H1 (cell line): Measurements from ENCODE around the gene HNRNPA1. TPM values are rescaled to one million over a fixed set of nuclear protein-coding genes. Genes with fewer than 3 reads are reported as not detected.

Experiments used
- CTCF ChIA-PET: fragments of 300-600 bp; sonication (Branson Sonifier 250); formaldehyde crosslinking; loops from one replicate; lab custom pipeline; 2021; ENCODE audit not compliant: partially characterized antibody; lab: Charles Lee
- POLR2A ChIA-PET: fragments of 300-600 bp; sonication (Branson Sonifier 250); formaldehyde crosslinking; loops from one replicate; lab custom pipeline; 2021; ENCODE audit warnings: inconsistent platforms; ENCODE audit not compliant: partially characterized antibody; lab: Charles Lee
- DNase-seq, 2 experiments: peaks; one replicate each; pipeline versions ENCODE4 v3.0.0 to v3.0.0-alpha.2; 2010 to 2022; ENCODE audit warnings: low spot score in 2 of 2, low read depth in 1 of 2, mixed read lengths in 1 of 2
- FAIRE-seq: peaks from 2 replicates; lab custom pipeline; 2011; peaks lifted over from hg19 to GRCh38; lab: Jason Lieb, UNC
- H2AFZ ChIP-seq: 2 replicates; pipeline ENCODE4 v1.8.1; 2012; ENCODE audit warnings: low read length, inconsistent platforms
- H2AK5ac ChIP-seq: 2 replicates; pipeline ENCODE4 v1.6.1; 2013; ENCODE audit warnings: low read depth, low read length
- H2BK120ac ChIP-seq: replicated peaks from 2 replicates; pipeline ENCODE3; 2013; ENCODE audit warnings: low read depth, low read length, inconsistent platforms
- H2BK12ac ChIP-seq: 2 replicates; pipeline ENCODE4 v1.6.1; 2013; ENCODE audit warnings: low read depth, low read length
- H2BK15ac ChIP-seq: 2 replicates; pipeline ENCODE4 v1.6.1; 2013; ENCODE audit warnings: low read length
- H2BK20ac ChIP-seq: 2 replicates; pipeline ENCODE4 v1.6.1; 2013; ENCODE audit warnings: low read length
- H2BK5ac ChIP-seq: 2 replicates; pipeline ENCODE4 v1.6.1; 2013; ENCODE audit warnings: low read depth, low read length
- H3K14ac ChIP-seq: 2 replicates; pipeline ENCODE4 v1.6.1; 2013; ENCODE audit warnings: inconsistent platforms; ENCODE audit not compliant: insufficient read length
- H3K18ac ChIP-seq: 2 replicates; pipeline ENCODE4 v1.6.1; 2013; ENCODE audit warnings: low read length; ENCODE audit errors: extremely low read depth
- H3K23ac ChIP-seq: 2 replicates; pipeline ENCODE4 v1.6.1; 2013; ENCODE audit warnings: inconsistent platforms; ENCODE audit not compliant: insufficient read length
- H3K23me2 ChIP-seq: 2 replicates; pipeline ENCODE4 v1.6.1; 2013; ENCODE audit warnings: low read depth, low read length
- H3K27ac ChIP-seq: 2 replicates; pipeline ENCODE4 v1.6.1; 2011; ENCODE audit warnings: low read depth, low read length, inconsistent platforms
- H3K27me3 ChIP-seq, 4 experiments: replicated peaks in 1 of 4; 1 replicate in 1 of 4; 2 replicates in 3 of 4; pipeline versions ENCODE4 v1.6.1 to v1.8.1; 2011 to 2013; ENCODE audit warnings: low read length in 3 of 4, mild to moderate bottlenecking in 3 of 4, inconsistent platforms in 2 of 4, mixed read lengths in 2 of 4, moderate library complexity in 1 of 4; ENCODE audit not compliant: control insufficient read depth in 3 of 4, insufficient read depth in 3 of 4; ENCODE audit errors: extremely low read depth in 1 of 4
- H3K36me3 ChIP-seq, 4 experiments: 2 replicates each; pipeline versions ENCODE4 v1.6.1 to v1.8.1; 2011 to 2013; ENCODE audit warnings: mild to moderate bottlenecking in 4 of 4, low read length in 3 of 4, moderate library complexity in 2 of 4, control low read depth in 1 of 4, inconsistent platforms in 1 of 4; ENCODE audit not compliant: insufficient read depth in 4 of 4, control insufficient read depth in 2 of 4
- H3K4ac ChIP-seq: replicated peaks from 2 replicates; pipeline ENCODE3; 2013; ENCODE audit warnings: low read length, low read depth, mixed read lengths, inconsistent platforms; ENCODE audit not compliant: insufficient read length
- H3K4me1 ChIP-seq, 4 experiments: replicated peaks in 1 of 4; 1 replicate in 1 of 4; 2 replicates in 3 of 4; pipeline versions ENCODE4 v1.6.1 to v1.8.1; 2011 to 2013; ENCODE audit warnings: low read length in 3 of 4, inconsistent platforms in 2 of 4, mixed read lengths in 1 of 4; ENCODE audit not compliant: insufficient read depth in 4 of 4, control insufficient read depth in 3 of 4
- H3K4me2 ChIP-seq, 2 experiments: 2 replicates each; pipeline versions ENCODE4 v1.6.1 to v1.8.1; 2011 to 2013; ENCODE audit warnings: low read depth in 2 of 2, low read length in 2 of 2, control low read depth in 1 of 2, inconsistent platforms in 1 of 2, mild to moderate bottlenecking in 1 of 2; ENCODE audit not compliant: insufficient read depth in 1 of 2
- H3K4me3 ChIP-seq, 4 experiments: fragments of 200-600, 300-600 bp in 1 of 4; sonication (generic), shearing (Covaris generic), sonication (Bioruptor Twin) in 1 of 4; 2 replicates each; pipeline versions ENCODE4 v1.5.1 to v1.8.1; 2011 to 2016; ENCODE audit warnings: low read length in 4 of 4, low read depth in 3 of 4, control low read depth in 2 of 4, inconsistent platforms in 2 of 4, mild to moderate bottlenecking in 2 of 4, mixed read lengths in 1 of 4, moderate library complexity in 1 of 4; ENCODE audit not compliant: insufficient read depth in 2 of 4; ENCODE audit errors: extremely low read depth in 1 of 4
- H3K56ac ChIP-seq: replicated peaks from 2 replicates; pipeline ENCODE3; 2013; ENCODE audit warnings: low read depth, mild to moderate bottlenecking, mixed read lengths, low read length, inconsistent platforms; ENCODE audit not compliant: insufficient read length
- H3K79me1 ChIP-seq: 2 replicates; pipeline ENCODE4 v1.6.1; 2013; ENCODE audit warnings: low read depth, low read length, control low read depth
- H3K79me2 ChIP-seq, 2 experiments: 2 replicates each; pipeline versions ENCODE4 v1.6.1 to v1.8.1; 2012 to 2013; ENCODE audit warnings: low read length in 2 of 2, mild to moderate bottlenecking in 2 of 2, inconsistent platforms in 1 of 2; ENCODE audit not compliant: insufficient read depth in 2 of 2, control insufficient read depth in 1 of 2
- H3K9ac ChIP-seq, 4 experiments: replicated peaks in 1 of 4; 1 replicate in 1 of 4; 2 replicates in 3 of 4; pipeline versions ENCODE4 v1.6.1 to v1.8.1; 2011 to 2013; ENCODE audit warnings: low read depth in 3 of 4, low read length in 3 of 4, control low read depth in 2 of 4, mild to moderate bottlenecking in 2 of 4, moderate library complexity in 2 of 4, inconsistent platforms in 1 of 4; ENCODE audit errors: extremely low read depth in 1 of 4
- H3K9me3 ChIP-seq, 2 experiments: 2 replicates each; pipeline versions ENCODE4 v1.6.1 to v1.8.1; 2012 to 2013; ENCODE audit warnings: mild to moderate bottlenecking in 2 of 2, moderate library complexity in 2 of 2, control low read depth in 1 of 2, inconsistent platforms in 1 of 2, low read depth in 1 of 2, low read length in 1 of 2, mixed read lengths in 1 of 2; ENCODE audit not compliant: insufficient read depth in 2 of 2
- H4K20me1 ChIP-seq, 2 experiments: replicated peaks in 1 of 2; 2 replicates each; pipeline versions ENCODE3 to v1.8.1; 2011 to 2013; ENCODE audit warnings: inconsistent platforms in 2 of 2, low read length in 2 of 2, mild to moderate bottlenecking in 1 of 2; ENCODE audit not compliant: insufficient read depth in 2 of 2, control insufficient read depth in 1 of 2
- H4K5ac ChIP-seq: 2 replicates; pipeline ENCODE4 v1.6.1; 2013; ENCODE audit warnings: low read length, low read depth, mixed read lengths, inconsistent platforms; ENCODE audit not compliant: insufficient read length
- H4K8ac ChIP-seq: 2 replicates; pipeline ENCODE4 v1.8.0; 2013; ENCODE audit warnings: mild to moderate bottlenecking, moderate library complexity, low read length, inconsistent platforms; ENCODE audit not compliant: insufficient read depth; ENCODE audit errors: extremely low read depth
- H4K91ac ChIP-seq: replicated peaks from 2 replicates; pipeline ENCODE3; 2013; ENCODE audit warnings: low read length, mixed read lengths, inconsistent platforms; ENCODE audit not compliant: insufficient read length
- ATF3 ChIP-seq: IDR thresholded peaks from 2 replicates; pipeline ENCODE4 v1.6.1; 2011; ENCODE audit warnings: low read depth, mild to moderate bottlenecking, low read length; ENCODE audit not compliant: insufficient read depth
- GTF2F1 ChIP-seq: IDR thresholded peaks from 2 replicates; pipeline ENCODE4 v1.6.1; 2012; ENCODE audit warnings: low read depth, low read length, improper control_type of control experiment, borderline replicate concordance
- JUND ChIP-seq: IDR thresholded peaks from 2 replicates; pipeline ENCODE4 v1.6.1; 2011; ENCODE audit warnings: mild to moderate bottlenecking, improper control_type of control experiment, low read length
- WGBS, 2 experiments: shearing (Covaris generic) in 1 of 2; methylation state at CpG; one replicate each; pipeline versions ENCODE4 v1.1.6 to v1.1.7; 2013 to 2015; ENCODE audit warnings: low lambda C conversion rate in 2 of 2, mixed read lengths in 2 of 2, inconsistent platforms in 1 of 2, low coverage in 1 of 2, missing lambda C conversion rate in 1 of 2; ENCODE audit not compliant: insufficient replicate concordance in 2 of 2, insufficient coverage in 1 of 2, insufficient read length in 1 of 2; ENCODE audit errors: extremely low coverage in 1 of 2, missing lambda C conversion rate in 1 of 2; 5-methylcytosine and 5-hydroxymethylcytosine counted together
- polyA plus RNA-seq, 7 experiments: library from polyadenylated mRNA; depleted of rRNA in 3 of 7; stranded (reverse) in 5 of 7; unstranded in 2 of 7; fragments of >200 nt in 5 of 7; fragments of 200-250 nt in 2 of 7; gene quantifications; 1 replicate in 5 of 7; 2 replicates in 1 of 7; 4 replicates in 1 of 7; pipeline versions ENCODE4 v1.2.1 to v1.2.3, GENCODE V29; 2011 to 2013; ENCODE audit warnings: missing spikeins in 2 of 7, mixed read lengths in 2 of 7
- total RNA-seq: library from RNA; stranded (reverse); fragmentation: NEBNext Ultra II Directional; extraction: Animal tissue kit (Norgen Biotek cat#: 25700); gene quantifications from 2 replicates; pipeline ENCODE4 v1.2.1, GENCODE V29; 2021

The HNRNPA1 gene
- total and polyA plus RNA-seq, 2 of the 8 experiments (the other 6 are each of a cell fraction or from before 2014, with no cell fraction given), result 835 to 2,738 TPM

- DNase-seq (no peak), FAIRE-seq (no peak)
- Histone ChIP-seq H2AFZ (no peak overlapping the region), H2BK12ac (no peak overlapping the region), H4K8ac (no peak overlapping the region), H3K14ac (no peak overlapping the region), H3K27ac (no peak overlapping the region), H2BK5ac (no peak overlapping the region), H3K4me2 (no peak overlapping the region), H3K56ac (no peak overlapping the region), H3K9ac (no peak overlapping the region; a peak in 1 of 7 replicates), H3K9me3 (no peaks in the 10 kb centered on the region), H2AK5ac (no peak overlapping the region), H4K20me1 (peaks cover 3 to 6% of the 10 kb centered on the region in 2 experiments), H2BK20ac (no peak overlapping the region), H3K4me3 (no peak overlapping the region), H3K18ac (no peak overlapping the region), H4K91ac (no peak overlapping the region), H2BK15ac (no peak overlapping the region), H2BK120ac (no peak overlapping the region), H3K4ac (no peak overlapping the region), H3K27me3 (no peaks in the 10 kb centered on the region), H3K79me2 (peaks cover 13 to 68% of the 10 kb centered on the region in 2 experiments), H3K79me1 (peaks cover 4% of the 10 kb centered on the region), H3K23ac (no peak overlapping the region), H4K5ac (no peak overlapping the region), H3K36me3 (peaks cover under 1 to 32% (median 8%) of the 10 kb centered on the region in 4 experiments; a peak in 7 of 8 replicates), H3K23me2 (peaks cover 6% of the 10 kb centered on the region), H3K4me1 (peaks cover 0 to 6% (median 4%) of the 10 kb centered on the region in 4 experiments; a peak in 5 of 7 replicates)
- ChIA-PET POLR2A (interaction anchor here (0.7 to 44.8 kb wide), 5 partner anchors 9 to 1176 kb away, joined by 3 to 1006 read pairs (median 53); no protein-coding TSS in a partner anchor), CTCF (interaction anchor here (0.9 to 12.3 kb wide), 6 partner anchors 12 to 60 kb away, joined by 3 to 90 read pairs (median 4); no protein-coding TSS in a partner anchor)
- TF ChIP-seq JUND (no peak), GTF2F1 (no peak), ATF3 (no peak)
- 94% methylated on average over 3 of the region's 3 CpGs; no CpG with 5 or more reads in 1 of the 2 experiments for WGBS, 2 experiments
Observed at GRCh38 chr12:54276368-54276767, 4.2 kb upstream of the HNRNPA1 start.
